ENCODE measurements around the gene CDC25A. TPM values are rescaled to one million over a fixed set of nuclear protein-coding genes. Genes with fewer than 3 reads are reported as not detected.

CDC25A gene
- total RNA-seq, 1 experiment from 2014 or later, result 19.6 TPM

- H3K9me3 ChIP-seq (ENCODE audit: control insufficient read depth in 1 of 2, insufficient read depth in 1 of 2, low read depth in 1 of 2, low read length in 2 of 2), result no peaks in the 10 kb centered on the region
- CTCF ChIA-PET, result interaction anchor here (1.8 kb wide), 1 partner anchor 10 kb away, joined by 12 read pairs; no protein-coding TSS in a partner anchor
- H3K9ac ChIP-seq (ENCODE audit: low read length), result no peak overlapping the region
- H3K4me2 ChIP-seq (ENCODE audit: low read length), result no peak overlapping the region
- H3K79me2 ChIP-seq (ENCODE audit: insufficient read depth, low read length), result no peaks in the 10 kb centered on the region
- POLR2A ChIA-PET, result no interaction called here
- H3K27ac ChIP-seq (ENCODE audit: low read depth, low read length), result no peak overlapping the region
- TF ChIP-seq CBX3 (IDR thresholded peaks at IDR 0.05; ENCODE audit: low read depth) (no peak), ZFX (IDR thresholded peaks at IDR 0.05) (no peak), CEBPB (IDR thresholded peaks at IDR 0.05; ENCODE audit: low read depth) (no peak), POLR2A (IDR thresholded peaks at IDR 0.05; ENCODE audit: borderline replicate concordance, extremely low read depth, insufficient read depth, insufficient read length) (no peak), ELF1 (IDR thresholded peaks at IDR 0.05; ENCODE audit: borderline replicate concordance, low read depth) (no peak), CTCF (IDR thresholded peaks at IDR 0.05 in 2 of 3, conservative IDR thresholded peaks at IDR 0.05 in 1 of 3; ENCODE audit: borderline replicate concordance in 1 of 3, insufficient read depth in 1 of 3, low read depth in 2 of 3, low read length in 2 of 3) (no peak), EZH2phosphoT487 (IDR thresholded peaks at IDR 0.05; ENCODE audit: borderline replicate concordance) (no peak), POLR2AphosphoS5 (IDR thresholded peaks at IDR 0.05; ENCODE audit: low read depth, low read length) (no peak), SIN3A (IDR thresholded peaks at IDR 0.05; ENCODE audit: low read depth) (no peak), FOSL1 (IDR thresholded peaks at IDR 0.05; ENCODE audit: low read depth) (no peak), RAD21 (IDR thresholded peaks at IDR 0.05; ENCODE audit: low read depth) (no peak)
- TF ChIP-seq, protein P1, sequence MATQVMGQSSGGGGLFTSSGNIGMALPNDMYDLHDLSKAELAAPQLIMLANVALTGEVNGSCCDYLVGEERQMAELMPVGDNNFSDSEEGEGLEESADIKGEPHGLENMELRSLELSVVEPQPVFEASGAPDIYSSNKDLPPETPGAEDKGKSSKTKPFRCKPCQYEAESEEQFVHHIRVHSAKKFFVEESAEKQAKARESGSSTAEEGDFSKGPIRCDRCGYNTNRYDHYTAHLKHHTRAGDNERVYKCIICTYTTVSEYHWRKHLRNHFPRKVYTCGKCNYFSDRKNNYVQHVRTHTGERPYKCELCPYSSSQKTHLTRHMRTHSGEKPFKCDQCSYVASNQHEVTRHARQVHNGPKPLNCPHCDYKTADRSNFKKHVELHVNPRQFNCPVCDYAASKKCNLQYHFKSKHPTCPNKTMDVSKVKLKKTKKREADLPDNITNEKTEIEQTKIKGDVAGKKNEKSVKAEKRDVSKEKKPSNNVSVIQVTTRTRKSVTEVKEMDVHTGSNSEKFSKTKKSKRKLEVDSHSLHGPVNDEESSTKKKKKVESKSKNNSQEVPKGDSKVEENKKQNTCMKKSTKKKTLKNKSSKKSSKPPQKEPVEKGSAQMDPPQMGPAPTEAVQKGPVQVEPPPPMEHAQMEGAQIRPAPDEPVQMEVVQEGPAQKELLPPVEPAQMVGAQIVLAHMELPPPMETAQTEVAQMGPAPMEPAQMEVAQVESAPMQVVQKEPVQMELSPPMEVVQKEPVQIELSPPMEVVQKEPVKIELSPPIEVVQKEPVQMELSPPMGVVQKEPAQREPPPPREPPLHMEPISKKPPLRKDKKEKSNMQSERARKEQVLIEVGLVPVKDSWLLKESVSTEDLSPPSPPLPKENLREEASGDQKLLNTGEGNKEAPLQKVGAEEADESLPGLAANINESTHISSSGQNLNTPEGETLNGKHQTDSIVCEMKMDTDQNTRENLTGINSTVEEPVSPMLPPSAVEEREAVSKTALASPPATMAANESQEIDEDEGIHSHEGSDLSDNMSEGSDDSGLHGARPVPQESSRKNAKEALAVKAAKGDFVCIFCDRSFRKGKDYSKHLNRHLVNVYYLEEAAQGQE (IDR thresholded peaks at IDR 0.05; ENCODE audit: low read depth), result no peak
- intact Hi-C loops (cut with micrococcal nuclease), result no loop called here
- DNase-seq (ENCODE audit: low read depth, low spot score), result no peak
- no peak overlapping the region for H2AFZ ChIP-seq (ENCODE audit: low read depth, low read length, poor library complexity, severe bottlenecking)
- no peaks in the 10 kb centered on the region for H4K20me1 ChIP-seq (ENCODE audit: insufficient read depth)
- H3K27me3 ChIP-seq (ENCODE audit: insufficient read depth, low read length), result no peaks in the 10 kb centered on the region
- no peak for ATAC-seq
- BruUV-seq (replicated peaks), result no TSS peak
- no peaks in the 10 kb centered on the region for H3K4me1 ChIP-seq (ENCODE audit: control insufficient read depth in 1 of 2, insufficient read depth in 2 of 2, low read length in 2 of 2)
- H3K4me3 ChIP-seq (replicated peaks in 1 of 2; ENCODE audit: low read depth in 1 of 2, low read length in 2 of 2), result no peak overlapping the region
- no peaks in the 10 kb centered on the region for H3K36me3 ChIP-seq (ENCODE audit: control insufficient read depth in 1 of 2, insufficient read depth in 2 of 2, low read length in 2 of 2)
- RAD21 ChIA-PET (ENCODE audit: low non-redundant PET in 1 of 2, low total read pairs in 2 of 2, uncharacterized antibody in 2 of 2, unreplicated experiment in 2 of 2), result interaction anchor here in 1 of 2 experiments (0.7 kb wide), 1 partner anchor 11 kb away, joined by 3 read pairs; no protein-coding TSS in a partner anchor
- H3K9me2 ChIP-seq (ENCODE audit: insufficient read depth), result no peaks in the 10 kb centered on the region
These were observed 46.5 kb downstream of the CDC25A start for GRCh38 chr3:48141604-48142137.

All from HCT116 (cell line).